Activated CD4-positive, alpha-beta memory T cell treated with anti-CD3 and anti-CD28 coated beads for 36 hours (primary cell): Measurements from ENCODE around the gene APOL6. TPM values are rescaled to one million over a fixed set of nuclear protein-coding genes. Genes with fewer than 3 reads are reported as not detected.
"Not testable (repeated sequence)": the region's sequence is repeated elsewhere in the genome, so short reads cannot be mapped to it uniquely, and the experiment has no call there.

Experiments
- CTCF ChIA-PET: fragments of 350-600 bp; sonication (Branson Sonifier 250); formaldehyde crosslinking; loops from one replicate; lab custom pipeline; 2021; ENCODE audit warnings: antibody characterized with exemption, inconsistent platforms; lab: Charles Lee
- POLR2A ChIA-PET: fragments of 350-600 bp; sonication (Branson Sonifier 250); formaldehyde crosslinking; loops from one replicate; lab custom pipeline; 2021; ENCODE audit warnings: antibody characterized with exemption; lab: Charles Lee
- DNase-seq: peaks from one replicate; pipeline ENCODE4 v3.0.0-alpha.2; 2020
- H3K27ac Mint-ChIP-seq: one replicate; pipeline ENCODE4 v1.8.0; 2021; ENCODE audit warnings: mixed read lengths
- H3K27me3 Mint-ChIP-seq: one replicate; pipeline ENCODE4 v1.8.0; 2021; ENCODE audit warnings: mixed read lengths
- H3K36me3 Mint-ChIP-seq: one replicate; pipeline ENCODE4 v1.8.0; 2021; ENCODE audit warnings: mixed read lengths
- H3K4me1 Mint-ChIP-seq: one replicate; pipeline ENCODE4 v1.8.0; 2021; ENCODE audit warnings: low read depth, mixed read lengths
- H3K4me3 Mint-ChIP-seq: one replicate; pipeline ENCODE4 v1.8.0; 2021; ENCODE audit warnings: mild to moderate bottlenecking, mixed read lengths
- H3K9me3 Mint-ChIP-seq: one replicate; pipeline ENCODE4 v1.8.0; 2021; ENCODE audit warnings: mixed read lengths
- intact Hi-C: fragments of 100-400 bp; cut with micrococcal nuclease; formaldehyde crosslinking; loops from one replicate; pipeline ENCODE4 v1.15.1; 2023
- total RNA-seq, 2 experiments: library from RNA; stranded (reverse); gene quantifications; one replicate each; pipeline ENCODE4 v1.2.3, GENCODE V29; 2021

The APOL6 gene
- total RNA-seq, 2 experiments from 2014 or later = 26.7 to 27.7 TPM

GRCh38 chr22:35697142-35697541, 48.9 kb downstream of the APOL6 start:
- DNase-seq = peak; percentile 70
- POLR2A ChIA-PET = no interaction called here
- intact Hi-C loops = loop anchor here (5.0 kb wide), 1 partner anchor 50 kb away; the partner anchor contains the start of gene APOL6
- no peaks in the 10 kb centered on the region for H3K4me1 Mint-ChIP-seq
- H3K9me3 Mint-ChIP-seq = no peaks in the 10 kb centered on the region
- no peak overlapping the region for H3K4me3 Mint-ChIP-seq
- no peak overlapping the region for H3K27ac Mint-ChIP-seq
- no peaks in the 10 kb centered on the region for H3K36me3 Mint-ChIP-seq
- CTCF ChIA-PET = no interaction called here
- peaks cover 7% of the 10 kb centered on the region for H3K27me3 Mint-ChIP-seq

GRCh38 chr22:35699852-35700251, 51.6 kb downstream of the APOL6 start:
- H3K27ac Mint-ChIP-seq, H3K9me3 Mint-ChIP-seq, DNase-seq, H3K4me3 Mint-ChIP-seq, H3K27me3 Mint-ChIP-seq, H3K36me3 Mint-ChIP-seq, H3K4me1 Mint-ChIP-seq, CTCF ChIA-PET, POLR2A ChIA-PET: not testable (repeated sequence)
- intact Hi-C loops = loop anchor here (5.0 kb wide), 1 partner anchor 53 kb away; the partner anchor contains the start of gene APOL6

- ChIA-PET POLR2A (no interaction called here), CTCF (no interaction called here)
- no peaks in the 10 kb centered on the region for H3K36me3 Mint-ChIP-seq
- intact Hi-C loops = no loop called here
- no peak overlapping the region for H3K27ac Mint-ChIP-seq
- no peaks in the 10 kb centered on the region for H3K4me1 Mint-ChIP-seq
- no peaks in the 10 kb centered on the region for H3K9me3 Mint-ChIP-seq
- H3K4me3 Mint-ChIP-seq = no peak overlapping the region
- no peaks in the 10 kb centered on the region for H3K27me3 Mint-ChIP-seq
- no peak for DNase-seq
Measured at GRCh38 chr22:35703861-35704584, 55.8 kb downstream of the APOL6 start.

GRCh38 chr22:35705141-35705540, 56.9 kb downstream of the APOL6 start:
- no peak for DNase-seq
- intact Hi-C loops = no loop called here
- Mint-ChIP-seq H3K4me3 (no peak overlapping the region), H3K4me1 (no peaks in the 10 kb centered on the region), H3K27ac (no peak overlapping the region), H3K9me3 (no peaks in the 10 kb centered on the region), H3K27me3 (no peaks in the 10 kb centered on the region), H3K36me3 (no peaks in the 10 kb centered on the region)
- POLR2A ChIA-PET = no interaction called here
- CTCF ChIA-PET = no interaction called here

GRCh38 chr22:35708453-35708852, 60.2 kb downstream of the APOL6 start:
- H3K9me3 Mint-ChIP-seq = peaks cover 8% of the 10 kb centered on the region
- no peak overlapping the region for H3K4me3 Mint-ChIP-seq
- H3K27me3 Mint-ChIP-seq = peaks cover 3% of the 10 kb centered on the region
- intact Hi-C loops = no loop called here
- no peaks in the 10 kb centered on the region for H3K4me1 Mint-ChIP-seq
- POLR2A ChIA-PET = no interaction called here
- no peak overlapping the region for H3K27ac Mint-ChIP-seq
- DNase-seq = no peak
- peaks cover 5% of the 10 kb centered on the region for H3K36me3 Mint-ChIP-seq
- CTCF ChIA-PET = no interaction called here

GRCh38 chr22:35708917-35709316, 60.7 kb downstream of the APOL6 start:
- POLR2A ChIA-PET = no interaction called here
- no peak for DNase-seq
- no peak overlapping the region for H3K27ac Mint-ChIP-seq
- CTCF ChIA-PET = no interaction called here
- H3K9me3 Mint-ChIP-seq = peaks cover 9% of the 10 kb centered on the region
- H3K36me3 Mint-ChIP-seq = peaks cover 5% of the 10 kb centered on the region
- H3K27me3 Mint-ChIP-seq = peaks cover 7% of the 10 kb centered on the region
- H3K4me3 Mint-ChIP-seq = no peak overlapping the region
- no peaks in the 10 kb centered on the region for H3K4me1 Mint-ChIP-seq
- intact Hi-C loops = no loop called here

- intact Hi-C loops = no loop called here
- no peaks in the 10 kb centered on the region for H3K4me1 Mint-ChIP-seq
- H3K27ac Mint-ChIP-seq = no peak overlapping the region
- H3K4me3 Mint-ChIP-seq = no peak overlapping the region
- CTCF ChIA-PET = no interaction called here
- peaks cover 5% of the 10 kb centered on the region for H3K36me3 Mint-ChIP-seq
- peaks cover 9% of the 10 kb centered on the region for H3K9me3 Mint-ChIP-seq
- peaks cover 7% of the 10 kb centered on the region for H3K27me3 Mint-ChIP-seq
- POLR2A ChIA-PET = no interaction called here
- DNase-seq = no peak
Measured at GRCh38 chr22:35711336-35711735, 63.1 kb downstream of the APOL6 start.

- DNase-seq = no peak
- no peak overlapping the region for H3K4me3 Mint-ChIP-seq
- ChIA-PET POLR2A (no interaction called here), CTCF (no interaction called here)
- no peak overlapping the region for H3K27ac Mint-ChIP-seq
- intact Hi-C loops = no loop called here
- peaks cover 5% of the 10 kb centered on the region for H3K36me3 Mint-ChIP-seq
- peaks cover 9% of the 10 kb centered on the region for H3K9me3 Mint-ChIP-seq
- no peaks in the 10 kb centered on the region for H3K4me1 Mint-ChIP-seq
- peaks cover 7% of the 10 kb centered on the region for H3K27me3 Mint-ChIP-seq
Measured at GRCh38 chr22:35712672-35713071, 64.4 kb downstream of the APOL6 start.

- peaks cover 5% of the 10 kb centered on the region for H3K36me3 Mint-ChIP-seq
- CTCF ChIA-PET = no interaction called here
- POLR2A ChIA-PET = interaction anchor here (0.6 kb wide), 1 partner anchor 237 kb away, joined by 3 read pairs; no protein-coding TSS in a partner anchor
- intact Hi-C loops = no loop called here
- no peak within 1 kb of the TSS for H3K27ac Mint-ChIP-seq
- no peak for DNase-seq
- no peak within 1 kb of the TSS for H3K4me3 Mint-ChIP-seq
- H3K27me3 Mint-ChIP-seq = peaks cover 7% of the 10 kb centered on the region
- peaks cover 9% of the 10 kb centered on the region for H3K9me3 Mint-ChIP-seq
- no peaks in the 10 kb centered on the region for H3K4me1 Mint-ChIP-seq
Measured at GRCh38 chr22:35717572-35717971, 69.3 kb downstream of the APOL6 start, which contains the start of gene APOL5. Gene APOL5, plus strand, starts transcription at chr22:35717872. Its CDS starts 0 bp downstream, at chr22:35717872.

Other genes starting within 250 kb of the APOL6 start
- 100 to 1,000 TPM; 265 to 266 TPM for gene MCM5, start 248.3 kb upstream of the APOL6 start, total RNA-seq
- under 1 TPM in 1 of 2 experiments, not detected in 1; 0.10 TPM for gene RASD2, start 107.6 kb upstream of the APOL6 start, total RNA-seq
- not detected for gene MB, start 31.1 kb upstream of the APOL6 start, total RNA-seq
- gene APOL5, start 69.4 kb downstream of the APOL6 start, total RNA-seq = not detected